Jurkat, Clone E6-1 (cell line): ENCODE measurements around the gene PRDM16.

ENCODE experiments used
- DNase-seq: peaks from one replicate; pipeline ENCODE4 v3.0.0-alpha.2; 2011; ENCODE audit warnings: low read depth, low spot score
- H3K4me3 ChIP-seq: 2 replicates; pipeline ENCODE4 v1.5.1; 2011; ENCODE audit warnings: mild to moderate bottlenecking, low read length, control low read depth, moderate library complexity

PRDM16 gene

GRCh38 chr1:3114131-3114744 lies 45.2 kb downstream of the PRDM16 start:
- no peak overlapping the region for H3K4me3 ChIP-seq
- no peak for DNase-seq

GRCh38 chr1:3114846-3115245 lies 45.8 kb downstream of the PRDM16 start:
- no peak overlapping the region for H3K4me3 ChIP-seq
- no peak for DNase-seq

GRCh38 chr1:3115275-3116149 lies 46.5 kb downstream of the PRDM16 start:
- no peak for DNase-seq
- no peak overlapping the region for H3K4me3 ChIP-seq

DNA sequence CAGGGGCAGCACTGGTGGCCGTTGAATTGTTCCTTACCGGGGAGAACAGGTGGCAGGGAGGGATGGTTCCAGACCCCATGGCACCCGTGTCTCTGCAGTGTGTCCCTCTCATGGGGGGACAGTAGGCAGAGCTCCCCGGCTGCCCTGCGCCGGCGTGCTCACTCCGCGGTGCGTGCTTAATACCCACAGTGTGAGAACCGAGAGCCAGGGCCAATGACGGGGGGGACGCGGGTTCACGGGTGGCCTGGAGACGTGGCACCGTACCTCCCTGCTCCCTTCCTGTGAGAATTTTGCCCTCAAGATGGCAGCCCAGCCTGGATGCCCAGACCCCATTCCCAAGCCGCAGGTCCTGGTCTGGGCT lies 47.1 kb downstream of the PRDM16 start:
- no peak for DNase-seq
- H3K4me3 ChIP-seq = no peak overlapping the region

GRCh38 chr1:3116560-3116959 lies 47.6 kb downstream of the PRDM16 start:
- no peak for DNase-seq

GRCh38 chr1:3117879-3118278 lies 48.9 kb downstream of the PRDM16 start:
- H3K4me3 ChIP-seq = no peak overlapping the region
- no peak for DNase-seq

More at GRCh38 chr1:3116560-3116959, 47.6 kb downstream of the PRDM16 start:
- no peak overlapping the region for H3K4me3 ChIP-seq

GRCh38 chr1:3119061-3119460 lies 50.1 kb downstream of the PRDM16 start:
- no peak overlapping the region for H3K4me3 ChIP-seq
- no peak for DNase-seq

- no peak for DNase-seq
- H3K4me3 ChIP-seq = no peak overlapping the region
Measured at GRCh38 chr1:3119725-3120124, 50.7 kb downstream of the PRDM16 start.

GRCh38 chr1:3120140-3120539 lies 51.1 kb downstream of the PRDM16 start:
- DNase-seq = no peak
- H3K4me3 ChIP-seq = no peak overlapping the region

DNA sequence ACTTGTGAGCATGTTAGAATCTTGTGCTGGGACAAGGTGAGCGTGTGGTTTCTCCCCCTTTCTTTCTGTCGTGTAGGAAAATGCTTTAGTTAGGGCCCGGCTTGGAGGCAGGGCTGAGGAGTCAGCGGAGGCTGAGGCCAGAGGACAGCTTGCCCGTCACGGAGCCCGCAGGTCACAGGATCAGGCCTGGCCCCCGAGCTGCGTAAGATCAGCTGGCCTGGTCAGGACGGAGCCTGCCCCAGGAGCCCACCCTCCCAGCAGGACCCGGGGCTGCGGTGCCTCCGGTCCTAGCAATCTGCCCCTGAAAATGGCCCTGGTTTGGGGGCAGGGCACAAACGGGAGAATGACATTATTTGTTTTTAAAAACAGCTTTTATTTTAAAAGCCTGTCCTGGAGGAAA lies 52.0 kb downstream of the PRDM16 start:
- DNase-seq = no peak
- H3K4me3 ChIP-seq = no peak overlapping the region

- no peak overlapping the region for H3K4me3 ChIP-seq
- DNase-seq = no peak
Measured at GRCh38 chr1:3121401-3122210, 52.6 kb downstream of the PRDM16 start.

GRCh38 chr1:3122311-3122710 lies 53.3 kb downstream of the PRDM16 start:
- DNase-seq = no peak
- H3K4me3 ChIP-seq = no peak overlapping the region

DNA sequence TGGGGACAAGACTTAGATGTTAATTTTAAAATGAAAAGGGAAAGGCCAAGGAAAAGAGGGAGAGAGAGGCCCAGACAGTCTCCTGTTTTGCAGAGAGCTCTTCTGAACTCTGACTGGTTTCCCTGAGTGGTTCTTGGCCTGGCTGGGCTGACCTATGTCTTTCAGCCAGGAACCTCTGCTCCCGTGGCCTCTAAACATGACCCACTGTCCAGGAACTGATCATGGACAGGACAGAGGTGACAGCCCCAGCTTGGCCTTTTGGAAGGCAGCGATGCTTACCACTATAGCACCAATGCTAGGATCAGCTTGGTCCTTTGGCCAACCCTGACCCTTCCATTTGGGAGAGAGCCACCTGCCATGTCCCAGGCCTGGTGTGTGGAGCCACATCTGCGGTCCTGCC lies 55.2 kb downstream of the PRDM16 start:
- no peak for DNase-seq
- no peak overlapping the region for H3K4me3 ChIP-seq

DNA sequence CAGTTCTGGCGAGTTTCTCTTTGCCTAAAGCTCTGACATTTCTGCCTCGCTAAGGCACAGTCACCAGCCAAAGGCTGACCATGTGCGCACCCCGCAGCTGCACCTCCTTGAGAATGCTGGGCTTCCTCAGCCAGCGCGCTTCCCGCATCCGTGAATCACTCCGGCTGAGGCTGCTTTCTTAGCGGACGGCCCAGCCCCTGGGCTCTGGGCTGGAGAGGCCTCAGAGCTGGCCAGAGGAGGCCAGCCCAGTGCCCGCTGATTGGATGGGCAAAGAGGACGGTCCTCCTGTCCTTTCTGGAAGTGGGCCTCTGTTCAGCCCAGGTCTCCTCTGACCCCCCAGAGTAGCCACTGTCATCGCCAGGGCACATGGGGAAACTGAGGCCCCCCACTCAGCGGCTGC lies 56.1 kb downstream of the PRDM16 start:
- DNase-seq = no peak
- no peak overlapping the region for H3K4me3 ChIP-seq

DNA sequence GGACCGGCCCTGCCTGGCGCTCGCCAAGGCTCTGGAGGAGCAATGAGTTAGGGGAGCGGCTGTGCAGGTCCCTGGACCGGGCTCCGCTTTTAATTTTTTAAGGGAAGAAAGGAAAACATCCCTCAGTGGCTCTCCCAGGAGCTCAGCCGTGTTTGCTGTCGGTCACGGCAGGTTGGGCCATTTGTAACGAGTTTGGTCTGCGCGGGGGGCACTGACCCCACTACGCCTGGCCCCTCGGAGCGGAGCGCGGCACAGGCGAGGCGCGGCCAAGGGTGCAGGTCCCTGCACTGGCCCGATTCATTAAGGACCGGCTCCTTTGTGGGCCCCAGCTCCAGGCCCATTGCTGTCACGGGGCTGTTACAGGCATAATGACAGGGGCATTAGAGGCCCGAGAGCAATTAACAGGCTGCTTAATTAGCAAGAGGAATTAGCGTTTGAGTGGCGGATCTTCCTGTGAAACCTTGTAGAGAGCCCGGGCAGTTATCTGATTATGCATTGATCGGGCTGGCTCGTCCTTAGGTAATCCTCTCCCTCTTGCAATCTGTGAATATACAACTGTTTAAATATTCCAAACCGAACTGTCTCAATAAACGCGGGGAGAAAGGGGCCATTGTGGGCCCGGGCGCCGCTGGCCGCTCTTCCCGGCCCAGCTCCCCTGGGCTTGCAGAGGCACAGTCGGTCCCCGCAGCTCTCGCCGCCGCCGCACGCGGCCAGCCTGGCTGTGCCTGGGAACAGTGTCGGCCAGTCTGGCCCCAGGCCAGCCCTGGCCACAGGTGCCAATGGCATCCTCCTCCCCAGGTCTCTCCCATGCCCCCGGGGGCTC lies 56.8 kb downstream of the PRDM16 start:
- H3K4me3 ChIP-seq = no peak overlapping the region
- no peak for DNase-seq

DNA sequence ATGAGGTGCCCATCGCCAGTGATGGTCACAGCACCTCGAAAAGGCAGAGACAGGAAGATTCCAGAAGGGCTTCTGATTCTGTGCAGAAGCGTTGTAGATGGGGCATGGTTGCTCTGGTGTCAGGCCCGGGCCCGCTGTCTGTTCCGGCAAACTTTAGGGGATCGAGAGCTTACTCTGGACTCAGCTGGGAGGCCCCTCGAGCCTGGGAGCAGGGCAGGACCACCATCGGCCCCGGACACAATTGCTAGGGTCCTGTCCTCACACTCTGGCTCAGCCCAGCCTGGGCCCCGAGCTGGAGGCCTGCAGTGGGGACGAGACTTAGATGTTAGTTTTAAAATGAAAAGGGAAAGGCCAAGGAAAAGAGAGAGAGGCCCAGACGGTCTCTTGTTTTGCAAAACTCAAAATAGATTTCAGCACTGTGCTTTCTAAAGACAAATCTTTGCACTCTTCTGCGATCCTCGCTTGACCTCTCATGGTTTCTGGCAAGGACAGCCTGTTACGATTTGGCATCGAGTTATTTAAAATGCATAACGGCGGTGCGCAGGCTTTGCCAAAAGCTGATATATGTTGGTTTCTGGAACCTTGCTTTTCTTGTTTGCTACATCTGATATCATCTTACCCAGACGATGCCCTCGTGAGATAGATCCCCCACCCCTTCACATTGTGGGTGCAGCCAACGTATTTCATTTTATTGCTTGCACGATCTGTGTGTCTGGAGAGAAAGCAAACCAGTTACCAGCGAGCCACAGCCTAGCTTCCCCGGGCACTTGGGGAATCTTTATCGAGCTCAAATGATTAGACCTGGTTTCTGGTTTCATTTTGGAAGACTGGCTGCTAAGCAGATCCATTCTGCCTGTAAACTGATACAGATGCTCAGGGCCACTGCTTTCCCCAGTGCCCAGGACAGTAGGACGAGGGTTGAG lies 58.0 kb downstream of the PRDM16 start:
- no peak overlapping the region for H3K4me3 ChIP-seq
- DNase-seq = no peak

GRCh38 chr1:3127738-3128137 lies 58.7 kb downstream of the PRDM16 start:
- DNase-seq = no peak
- no peak overlapping the region for H3K4me3 ChIP-seq

GRCh38 chr1:3128431-3129132 lies 59.6 kb downstream of the PRDM16 start:
- no peak overlapping the region for H3K4me3 ChIP-seq
- no peak for DNase-seq
